WTC11 (cell line): ENCODE results near the gene OR10P1.

ENCODE experiments used
- CTCF ChIP-seq: fragments of 200-600 bp; IDR thresholded peaks from 2 replicates; pipeline ENCODE4 v1.8.0; 2022; ENCODE audit warnings: antibody characterized with exemption
- ESRRA ChIP-seq: sonication (generic); formaldehyde crosslinking; IDR thresholded peaks from 2 replicates; pipeline ENCODE4 v1.8.1; 2022; ENCODE audit warnings: mild to moderate bottlenecking, missing genetic modification reagents, borderline replicate concordance
- GRHL2 ChIP-seq: fragments of 250-450 bp; sonication (Bioruptor Pico); IDR thresholded peaks from 2 replicates; pipeline ENCODE4 v1.8.0; 2022; ENCODE audit warnings: mild to moderate bottlenecking, moderate library complexity; ENCODE audit not compliant: insufficient replicate concordance, severe bottlenecking
- HMGXB4 ChIP-seq: sonication (generic); formaldehyde crosslinking; IDR thresholded peaks from 2 replicates; pipeline ENCODE4 v1.8.1; 2023; ENCODE audit warnings: mild to moderate bottlenecking, moderate library complexity, missing genetic modification reagents
- JUN ChIP-seq: sonication (generic); formaldehyde crosslinking; IDR thresholded peaks from 2 replicates; pipeline ENCODE4 v1.8.0; 2023; ENCODE audit warnings: mild to moderate bottlenecking, missing genetic modification reagents
- NR2C2 ChIP-seq: sonication (generic); formaldehyde crosslinking; IDR thresholded peaks from 2 replicates; pipeline ENCODE4 v1.8.0; 2022; ENCODE audit warnings: mild to moderate bottlenecking, missing genetic modification reagents
- SMAD4 ChIP-seq: sonication (generic); formaldehyde crosslinking; IDR thresholded peaks from 2 replicates; pipeline ENCODE4 v1.8.0; 2022; ENCODE audit warnings: mild to moderate bottlenecking, missing genetic modification reagents
- SP1 ChIP-seq: sonication (generic); formaldehyde crosslinking; conservative IDR thresholded peaks from 2 replicates; pipeline ENCODE4 v1.8.1; 2022; ENCODE audit warnings: missing genetic modification reagents
- TEAD4 ChIP-seq: sonication (generic); formaldehyde crosslinking; IDR thresholded peaks from 2 replicates; pipeline ENCODE4 v1.8.0; 2022; ENCODE audit warnings: mild to moderate bottlenecking, missing genetic modification reagents
- USF2 ChIP-seq: sonication (generic); formaldehyde crosslinking; IDR thresholded peaks from 2 replicates; pipeline ENCODE4 v1.8.1; 2023; ENCODE audit warnings: mild to moderate bottlenecking, missing genetic modification reagents, moderate library complexity
- ZNF232 ChIP-seq: sonication (generic); formaldehyde crosslinking; IDR thresholded peaks from 2 replicates; pipeline ENCODE4 v1.8.0; 2022; ENCODE audit warnings: mild to moderate bottlenecking, missing genetic modification reagents
- TF ChIP-seq, protein P1 (sequence below): sonication (generic); formaldehyde crosslinking; conservative IDR thresholded peaks from 2 replicates; pipeline ENCODE4 v1.8.1; 2022; ENCODE audit warnings: mild to moderate bottlenecking, missing genetic modification reagents
- TF ChIP-seq, protein P2 (sequence below): fragments of 250-450 bp; sonication (Bioruptor Pico); IDR thresholded peaks from 2 replicates; pipeline ENCODE4 v1.9.0; 2021; ENCODE audit warnings: mild to moderate bottlenecking

- no peak for TF ChIP-seq JUN (CRISPR knock-in tag)
- TF ChIP-seq HMGXB4 (CRISPR knock-in tag): no peak
- no peak for TF ChIP-seq CTCF
- no peak for TF ChIP-seq ZNF232 (CRISPR knock-in tag)
- TF ChIP-seq, protein P1, sequence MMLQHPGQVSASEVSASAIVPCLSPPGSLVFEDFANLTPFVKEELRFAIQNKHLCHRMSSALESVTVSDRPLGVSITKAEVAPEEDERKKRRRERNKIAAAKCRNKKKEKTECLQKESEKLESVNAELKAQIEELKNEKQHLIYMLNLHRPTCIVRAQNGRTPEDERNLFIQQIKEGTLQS (CRISPR knock-in tag): no peak
- no peak for TF ChIP-seq SMAD4 (CRISPR knock-in tag)
- TF ChIP-seq ESRRA (CRISPR knock-in tag): no peak
- TF ChIP-seq USF2 (CRISPR knock-in tag): no peak
- no peak for TF ChIP-seq TEAD4 (CRISPR knock-in tag)
- TF ChIP-seq GRHL2: no peak
- no peak for TF ChIP-seq SP1 (CRISPR knock-in tag)
- TF ChIP-seq, protein P2, sequence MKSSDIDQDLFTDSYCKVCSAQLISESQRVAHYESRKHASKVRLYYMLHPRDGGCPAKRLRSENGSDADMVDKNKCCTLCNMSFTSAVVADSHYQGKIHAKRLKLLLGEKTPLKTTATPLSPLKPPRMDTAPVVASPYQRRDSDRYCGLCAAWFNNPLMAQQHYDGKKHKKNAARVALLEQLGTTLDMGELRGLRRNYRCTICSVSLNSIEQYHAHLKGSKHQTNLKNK: no peak
- no peak for TF ChIP-seq NR2C2 (CRISPR knock-in tag)
Observed at GRCh38 chr12:55636853-55637252, at the start of gene OR10P1.
